Osteocyte (in vitro differentiated cells): Measurements from ENCODE around the gene RAD51B. TPM values are rescaled to one million over a fixed set of nuclear protein-coding genes. Genes with fewer than 3 reads are reported as not detected.

Source experiments
- DNase-seq: peaks from one replicate; pipeline ENCODE4 v3.0.0; 2021; ENCODE audit warnings: mixed read lengths; ENCODE audit not compliant: unreplicated experiment; ENCODE audit errors: extremely low spot score
- H3K27ac Mint-ChIP-seq: one replicate; pipeline ENCODE4 v1.8.0; 2021; ENCODE audit warnings: mild to moderate bottlenecking, mixed read lengths; ENCODE audit not compliant: unreplicated experiment
- H3K27me3 Mint-ChIP-seq: one replicate; pipeline ENCODE4 v1.8.0; 2021; ENCODE audit warnings: mixed read lengths; ENCODE audit not compliant: unreplicated experiment
- H3K36me3 Mint-ChIP-seq: one replicate; pipeline ENCODE4 v1.8.0; 2021; ENCODE audit warnings: mixed read lengths; ENCODE audit not compliant: unreplicated experiment
- H3K4me1 Mint-ChIP-seq: one replicate; pipeline ENCODE4 v1.8.0; 2021; ENCODE audit warnings: mixed read lengths; ENCODE audit not compliant: unreplicated experiment
- H3K4me3 Mint-ChIP-seq: one replicate; pipeline ENCODE4 v1.8.0; 2021; ENCODE audit warnings: mild to moderate bottlenecking, moderate library complexity, mixed read lengths; ENCODE audit not compliant: unreplicated experiment
- H3K9me3 Mint-ChIP-seq: one replicate; pipeline ENCODE4 v1.8.0; 2021; ENCODE audit warnings: mixed read lengths; ENCODE audit not compliant: unreplicated experiment
- CTCF ChIP-seq: fragments of 200-600 bp; sonication (generic); IDR thresholded peaks from 2 replicates; pipeline ENCODE4 v1.5.0; 2021; ENCODE audit warnings: antibody characterized with exemption, mild to moderate bottlenecking, moderate library complexity
- total RNA-seq: library from RNA; stranded (reverse); gene quantifications from 2 replicates; pipeline ENCODE4 v1.2.1, GENCODE V29; 2021

The RAD51B gene
- total RNA-seq, 1 donor from 2014 or later: 12.7 TPM

GRCh38 chr14:68770051-68770450 is 950.5 kb downstream of the RAD51B start:
- H3K27ac Mint-ChIP-seq: no peak overlapping the region
- H3K4me1 Mint-ChIP-seq: peaks cover 17% of the 10 kb centered on the region
- no peak for DNase-seq
- no peaks in the 10 kb centered on the region for H3K9me3 Mint-ChIP-seq
- H3K36me3 Mint-ChIP-seq: no peaks in the 10 kb centered on the region
- H3K4me3 Mint-ChIP-seq: no peak overlapping the region
- no peaks in the 10 kb centered on the region for H3K27me3 Mint-ChIP-seq
- TF ChIP-seq CTCF: no peak

- H3K4me1 Mint-ChIP-seq: peaks cover 19% of the 10 kb centered on the region
- H3K27ac Mint-ChIP-seq: no peak overlapping the region
- H3K9me3 Mint-ChIP-seq: peaks cover 3% of the 10 kb centered on the region
- DNase-seq: no peak
- H3K36me3 Mint-ChIP-seq: peaks cover 2% of the 10 kb centered on the region
- H3K27me3 Mint-ChIP-seq: no peaks in the 10 kb centered on the region
- no peak for TF ChIP-seq CTCF
- no peak overlapping the region for H3K4me3 Mint-ChIP-seq
These were observed 951.1 kb downstream of the RAD51B start for GRCh38 chr14:68770553-68771286.

GRCh38 chr14:68771631-68772030 is 952.1 kb downstream of the RAD51B start:
- Mint-ChIP-seq H3K27ac (no peak overlapping the region), H3K36me3 (peaks cover 3% of the 10 kb centered on the region), H3K9me3 (peaks cover 5% of the 10 kb centered on the region), H3K27me3 (no peaks in the 10 kb centered on the region), H3K4me3 (no peak overlapping the region), H3K4me1 (peaks cover 21% of the 10 kb centered on the region)
- no peak for TF ChIP-seq CTCF
- no peak for DNase-seq

GRCh38 chr14:68772761-68773381 is 953.3 kb downstream of the RAD51B start:
- Mint-ChIP-seq H3K27ac (no peak overlapping the region), H3K9me3 (peaks cover 5% of the 10 kb centered on the region)

More at GRCh38 chr14:68772761-68773381, 953.3 kb downstream of the RAD51B start:
- Mint-ChIP-seq H3K36me3 (peaks cover 3% of the 10 kb centered on the region), H3K27me3 (no peaks in the 10 kb centered on the region), H3K4me1 (peaks cover 21% of the 10 kb centered on the region), H3K4me3 (no peak overlapping the region)
- DNase-seq: no peak
- no peak for TF ChIP-seq CTCF
